ENCODE results near the gene RHBG.

GRCh38 chr1:156358641-156359040 is 10.4 kb upstream of the RHBG start:
- TF ChIP-seq CTCF (IDR thresholded peaks at IDR 0.05) (no peak), POLR2AphosphoS5 (IDR thresholded peaks at IDR 0.05) (no peak), POLR2A (IDR thresholded peaks at IDR 0.05; ENCODE audit: low read depth) (no peak)
